Upper lobe of left lung (tissue), 4 donors: Measurements from ENCODE around the gene PKHD1.

Experiments used
- CTCF ChIP-seq, 6 experiments: fragments of 450-650 bp in 4 of 6; fragments of 200-600 bp in 2 of 6; sonication (generic) in 2 of 6; IDR thresholded peaks; one replicate each; pipeline ENCODE4 v1.5.1; 2016 to 2019; ENCODE audit warnings: antibody characterized with exemption in 6 of 6
- POLR2AphosphoS5 ChIP-seq, 2 donors: sonication (generic); formaldehyde crosslinking; IDR thresholded peaks; one replicate each; pipeline ENCODE4 v1.5.1; 2017; ENCODE audit warnings: antibody characterized with exemption in 2 of 2

- TF ChIP-seq CTCF (IDR thresholded peaks at IDR 0.05): no peak
- TF ChIP-seq POLR2AphosphoS5 (IDR thresholded peaks at IDR 0.05): no peak
These were observed 38.2 kb upstream of the PKHD1 start for GRCh38 chr6:52125572-52125971.
